GM23338 (cell line): ENCODE measurements around the gene LYG2. TPM values are rescaled to one million over a fixed set of nuclear protein-coding genes. Genes with fewer than 3 reads are reported as not detected.

ENCODE experiments used
- ATAC-seq: fragments of 200-7000 bp; cut with Tn5 transposase; 3 replicates; pipeline ENCODE4 v1.9.1; 2020
- DNase-seq: peaks from one replicate; pipeline ENCODE4 v3.0.0-alpha.2; 2015; ENCODE audit warnings: low spot score
- H2AFZ ChIP-seq: fragments of 200-600 bp; sonication (generic); 2 replicates; pipeline ENCODE4 v1.8.0; 2016; ENCODE audit warnings: antibody characterized with exemption, mild to moderate bottlenecking, moderate library complexity
- H3F3A ChIP-seq: fragments of 200-600 bp; sonication (generic); replicated peaks from 2 replicates; pipeline ENCODE4 v1.8.0; 2017; ENCODE audit warnings: antibody characterized with exemption, mixed run types, low read depth
- H3K27ac ChIP-seq: fragments of 200-600 bp; sonication (generic); 2 replicates; pipeline ENCODE4 v1.6.1; 2016; ENCODE audit warnings: low read depth
- H3K27me3 ChIP-seq: fragments of 200-600 bp; sonication (generic); 2 replicates; pipeline ENCODE4 v1.8.0; 2016; ENCODE audit warnings: mild to moderate bottlenecking, mixed run types, moderate library complexity; ENCODE audit not compliant: insufficient read depth
- H3K36me3 ChIP-seq: fragments of 200-600 bp; sonication (generic); 2 replicates; pipeline ENCODE4 v1.8.0; 2016; ENCODE audit warnings: mild to moderate bottlenecking; ENCODE audit not compliant: insufficient read depth
- H3K4me1 ChIP-seq: fragments of 200-600 bp; sonication (generic); 2 replicates; pipeline ENCODE4 v1.8.0; 2016; ENCODE audit warnings: mild to moderate bottlenecking, moderate library complexity; ENCODE audit not compliant: insufficient read depth
- H3K4me2 ChIP-seq: fragments of 200-600 bp; sonication (generic); 2 replicates; pipeline ENCODE4 v1.7.1; 2017; ENCODE audit warnings: mixed run types
- H3K4me3 ChIP-seq: fragments of 200-600 bp; sonication (generic); 2 replicates; pipeline ENCODE4 v1.6.1; 2016; ENCODE audit warnings: mixed run types
- H3K79me2 ChIP-seq: fragments of 200-600 bp; sonication (generic); replicated peaks from 2 replicates; pipeline ENCODE4 v1.8.0; 2017; ENCODE audit warnings: mild to moderate bottlenecking; ENCODE audit not compliant: insufficient read depth
- H3K9me2 ChIP-seq: fragments of 200-600 bp; sonication (generic); 2 replicates; pipeline ENCODE4 v1.8.0; 2017; ENCODE audit not compliant: insufficient read depth
- H4K20me1 ChIP-seq: fragments of 200-600 bp; sonication (generic); replicated peaks from 2 replicates; pipeline ENCODE4 v1.8.0; 2017; ENCODE audit warnings: mild to moderate bottlenecking; ENCODE audit not compliant: insufficient read depth
- H3K27ac Mint-ChIP-seq: 2 replicates; pipeline ENCODE4 v1.8.0; 2020; ENCODE audit warnings: inconsistent platforms, mild to moderate bottlenecking, moderate library complexity, mixed read lengths
- H3K27me3 Mint-ChIP-seq: 3 replicates; pipeline ENCODE4 v1.8.0; 2022; ENCODE audit warnings: low read depth, mild to moderate bottlenecking, moderate library complexity, mixed read lengths, inconsistent platforms; ENCODE audit not compliant: insufficient read depth, poor library complexity
- H3K36me3 Mint-ChIP-seq: 3 replicates; pipeline ENCODE4 v1.8.0; 2021; ENCODE audit warnings: low read depth, mild to moderate bottlenecking, inconsistent platforms, moderate library complexity, mixed read lengths
- H3K4me1 Mint-ChIP-seq: 3 replicates; pipeline ENCODE4 v1.8.0; 2020; ENCODE audit warnings: mild to moderate bottlenecking, inconsistent platforms, mixed read lengths
- H3K4me3 Mint-ChIP-seq: 3 replicates; pipeline ENCODE4 v1.8.0; 2021; ENCODE audit warnings: moderate library complexity, mild to moderate bottlenecking, inconsistent platforms, mixed read lengths
- H3K9me3 Mint-ChIP-seq: 3 replicates; pipeline ENCODE4 v1.8.0; 2020; ENCODE audit warnings: moderate library complexity, mild to moderate bottlenecking, inconsistent platforms, mixed read lengths
- EZH2 ChIP-seq: fragments of 200-600 bp; sonication (generic); IDR thresholded peaks from one replicate; pipeline ENCODE4 v1.8.0; 2017; ENCODE audit warnings: antibody characterized with exemption, mild to moderate bottlenecking, low read depth; ENCODE audit not compliant: unreplicated experiment
- EZH2phosphoT487 ChIP-seq: fragments of 200-600 bp; sonication (generic); IDR thresholded peaks from one replicate; pipeline ENCODE4 v1.8.1; 2018; ENCODE audit warnings: antibody characterized with exemption; ENCODE audit not compliant: unreplicated experiment
- JUNB ChIP-seq: IDR thresholded peaks from one replicate; pipeline ENCODE4 v1.6.1; 2016; ENCODE audit warnings: antibody characterized with exemption; ENCODE audit not compliant: unreplicated experiment
- STAT1 ChIP-seq: IDR thresholded peaks from one replicate; pipeline ENCODE4 v1.6.1; 2016; ENCODE audit warnings: antibody characterized with exemption; ENCODE audit not compliant: unreplicated experiment
- polyA plus RNA-seq: library from polyadenylated mRNA; unstranded; fragments of >200 nt; fragmentation: Nextera tagmentation; extraction: Ambion mirVana; gene quantifications from 2 replicates; pipeline ENCODE4 v1.2.1, GENCODE V29; 2016
- total RNA-seq: library from RNA; depleted of rRNA; stranded (reverse); fragments of >200 nt; shearing (Covaris generic); gene quantifications from 2 replicates; pipeline ENCODE4 v1.2.3, GENCODE V29; 2014
- TF ChIP-seq, protein P1 (sequence below): fragments of 250-450 bp; sonication (Bioruptor Pico); IDR thresholded peaks from 2 replicates; pipeline ENCODE4 v1.5.0; 2020; ENCODE audit warnings: mild to moderate bottlenecking, moderate library complexity
- TF ChIP-seq, protein P2 (sequence below): IDR thresholded peaks from one replicate; pipeline ENCODE4 v1.6.1; 2018; ENCODE audit warnings: antibody characterized with exemption; ENCODE audit not compliant: unreplicated experiment
- TF ChIP-seq, protein P3 (sequence below), 2 experiments: fragments of 200-600 bp in 1 of 2; sonication (generic) in 1 of 2; conservative IDR thresholded peaks; 2 replicates each; pipeline versions ENCODE4 v1.5.1 to v1.6.1; 2016 to 2017; ENCODE audit warnings: antibody characterized with exemption in 2 of 2, low read depth in 2 of 2, mild to moderate bottlenecking in 2 of 2, moderate library complexity in 1 of 2

LYG2 gene
- total and polyA plus RNA-seq, 2 experiments from 2014 or later, result 0.99 TPM; not detected in 1

DNA sequence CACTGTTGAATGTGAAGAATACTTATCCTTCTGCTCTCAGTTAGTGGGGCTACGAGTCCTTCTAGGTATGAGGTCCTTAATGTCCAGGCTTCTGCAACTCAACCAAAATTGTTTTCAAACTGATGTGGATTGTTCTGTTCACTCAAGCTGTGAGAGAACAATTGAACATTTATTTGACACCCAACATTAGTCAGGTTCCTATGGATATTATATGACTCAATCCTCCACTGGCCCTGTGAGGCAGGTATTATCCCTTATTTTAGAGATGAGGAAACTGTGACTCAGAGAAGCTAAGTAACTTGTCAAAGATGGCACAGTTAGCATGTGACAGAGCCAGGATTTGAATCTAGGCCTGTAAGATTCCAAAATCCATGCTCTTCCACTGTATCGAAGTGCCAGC, 1.2 kb upstream of the LYG2 start:
- Histone ChIP-seq H3K36me3 (no peaks in the 10 kb centered on the region), H3K4me3 (no peak overlapping the region), H4K20me1 (no peaks in the 10 kb centered on the region), H3K79me2 (no peaks in the 10 kb centered on the region), H3K4me1 (no peaks in the 10 kb centered on the region), H3K9me2 (no peaks in the 10 kb centered on the region), H2AFZ (no peak overlapping the region), H3K27me3 (no peaks in the 10 kb centered on the region), H3K4me2 (no peak overlapping the region), H3F3A (no peaks in the 10 kb centered on the region), H3K27ac (no peak overlapping the region)
- no peaks in the 10 kb centered on the region; the same call in 2 of the 3 replicates for H3K4me1 Mint-ChIP-seq
- H3K36me3 Mint-ChIP-seq, result peaks cover 3% of the 10 kb centered on the region; the same call in 2 of the 3 replicates
- DNase-seq (no peak), ATAC-seq (no peak)
- no peak overlapping the region for H3K27ac Mint-ChIP-seq
- H3K27me3 Mint-ChIP-seq, result peaks cover 1% of the 10 kb centered on the region
- peaks cover 4% of the 10 kb centered on the region for H3K9me3 Mint-ChIP-seq
- TF ChIP-seq STAT1, result no peak
- TF ChIP-seq, protein P1, sequence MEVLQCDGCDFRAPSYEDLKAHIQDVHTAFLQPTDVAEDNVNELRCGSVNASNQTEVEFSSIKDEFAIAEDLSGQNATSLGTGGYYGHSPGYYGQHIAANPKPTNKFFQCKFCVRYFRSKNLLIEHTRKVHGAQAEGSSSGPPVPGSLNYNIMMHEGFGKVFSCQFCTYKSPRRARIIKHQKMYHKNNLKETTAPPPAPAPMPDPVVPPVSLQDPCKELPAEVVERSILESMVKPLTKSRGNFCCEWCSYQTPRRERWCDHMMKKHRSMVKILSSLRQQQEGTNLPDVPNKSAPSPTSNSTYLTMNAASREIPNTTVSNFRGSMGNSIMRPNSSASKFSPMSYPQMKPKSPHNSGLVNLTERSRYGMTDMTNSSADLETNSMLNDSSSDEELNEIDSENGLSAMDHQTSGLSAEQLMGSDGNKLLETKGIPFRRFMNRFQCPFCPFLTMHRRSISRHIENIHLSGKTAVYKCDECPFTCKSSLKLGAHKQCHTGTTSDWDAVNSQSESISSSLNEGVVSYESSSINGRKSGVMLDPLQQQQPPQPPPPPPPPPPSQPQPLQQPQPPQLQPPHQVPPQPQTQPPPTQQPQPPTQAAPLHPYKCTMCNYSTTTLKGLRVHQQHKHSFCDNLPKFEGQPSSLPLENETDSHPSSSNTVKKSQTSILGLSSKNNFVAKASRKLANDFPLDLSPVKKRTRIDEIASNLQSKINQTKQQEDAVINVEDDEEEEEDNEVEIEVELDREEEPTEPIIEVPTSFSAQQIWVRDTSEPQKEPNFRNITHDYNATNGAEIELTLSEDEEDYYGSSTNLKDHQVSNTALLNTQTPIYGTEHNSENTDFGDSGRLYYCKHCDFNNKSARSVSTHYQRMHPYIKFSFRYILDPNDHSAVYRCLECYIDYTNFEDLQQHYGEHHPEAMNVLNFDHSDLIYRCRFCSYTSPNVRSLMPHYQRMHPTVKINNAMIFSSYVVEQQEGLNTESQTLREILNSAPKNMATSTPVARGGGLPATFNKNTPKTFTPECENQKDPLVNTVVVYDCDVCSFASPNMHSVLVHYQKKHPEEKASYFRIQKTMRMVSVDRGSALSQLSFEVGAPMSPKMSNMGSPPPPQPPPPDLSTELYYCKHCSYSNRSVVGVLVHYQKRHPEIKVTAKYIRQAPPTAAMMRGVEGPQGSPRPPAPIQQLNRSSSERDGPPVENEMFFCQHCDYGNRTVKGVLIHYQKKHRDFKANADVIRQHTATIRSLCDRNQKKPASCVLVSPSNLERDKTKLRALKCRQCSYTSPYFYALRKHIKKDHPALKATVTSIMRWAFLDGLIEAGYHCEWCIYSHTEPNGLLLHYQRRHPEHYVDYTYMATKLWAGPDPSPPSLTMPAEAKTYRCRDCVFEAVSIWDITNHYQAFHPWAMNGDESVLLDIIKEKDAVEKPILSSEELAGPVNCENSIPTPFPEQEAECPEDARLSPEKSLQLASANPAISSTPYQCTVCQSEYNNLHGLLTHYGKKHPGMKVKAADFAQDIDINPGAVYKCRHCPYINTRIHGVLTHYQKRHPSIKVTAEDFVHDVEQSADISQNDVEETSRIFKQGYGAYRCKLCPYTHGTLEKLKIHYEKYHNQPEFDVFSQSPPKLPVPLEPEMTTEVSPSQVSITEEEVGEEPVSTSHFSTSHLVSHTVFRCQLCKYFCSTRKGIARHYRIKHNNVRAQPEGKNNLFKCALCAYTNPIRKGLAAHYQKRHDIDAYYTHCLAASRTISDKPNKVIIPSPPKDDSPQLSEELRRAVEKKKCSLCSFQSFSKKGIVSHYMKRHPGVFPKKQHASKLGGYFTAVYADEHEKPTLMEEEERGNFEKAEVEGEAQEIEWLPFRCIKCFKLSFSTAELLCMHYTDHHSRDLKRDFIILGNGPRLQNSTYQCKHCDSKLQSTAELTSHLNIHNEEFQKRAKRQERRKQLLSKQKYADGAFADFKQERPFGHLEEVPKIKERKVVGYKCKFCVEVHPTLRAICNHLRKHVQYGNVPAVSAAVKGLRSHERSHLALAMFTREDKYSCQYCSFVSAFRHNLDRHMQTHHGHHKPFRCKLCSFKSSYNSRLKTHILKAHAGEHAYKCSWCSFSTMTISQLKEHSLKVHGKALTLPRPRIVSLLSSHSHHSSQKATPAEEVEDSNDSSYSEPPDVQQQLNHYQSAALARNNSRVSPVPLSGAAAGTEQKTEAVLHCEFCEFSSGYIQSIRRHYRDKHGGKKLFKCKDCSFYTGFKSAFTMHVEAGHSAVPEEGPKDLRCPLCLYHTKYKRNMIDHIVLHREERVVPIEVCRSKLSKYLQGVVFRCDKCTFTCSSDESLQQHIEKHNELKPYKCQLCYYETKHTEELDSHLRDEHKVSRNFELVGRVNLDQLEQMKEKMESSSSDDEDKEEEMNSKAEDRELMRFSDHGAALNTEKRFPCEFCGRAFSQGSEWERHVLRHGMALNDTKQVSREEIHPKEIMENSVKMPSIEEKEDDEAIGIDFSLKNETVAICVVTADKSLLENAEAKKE, result no peak
- TF ChIP-seq EZH2, result no peak
- TF ChIP-seq, protein P2, sequence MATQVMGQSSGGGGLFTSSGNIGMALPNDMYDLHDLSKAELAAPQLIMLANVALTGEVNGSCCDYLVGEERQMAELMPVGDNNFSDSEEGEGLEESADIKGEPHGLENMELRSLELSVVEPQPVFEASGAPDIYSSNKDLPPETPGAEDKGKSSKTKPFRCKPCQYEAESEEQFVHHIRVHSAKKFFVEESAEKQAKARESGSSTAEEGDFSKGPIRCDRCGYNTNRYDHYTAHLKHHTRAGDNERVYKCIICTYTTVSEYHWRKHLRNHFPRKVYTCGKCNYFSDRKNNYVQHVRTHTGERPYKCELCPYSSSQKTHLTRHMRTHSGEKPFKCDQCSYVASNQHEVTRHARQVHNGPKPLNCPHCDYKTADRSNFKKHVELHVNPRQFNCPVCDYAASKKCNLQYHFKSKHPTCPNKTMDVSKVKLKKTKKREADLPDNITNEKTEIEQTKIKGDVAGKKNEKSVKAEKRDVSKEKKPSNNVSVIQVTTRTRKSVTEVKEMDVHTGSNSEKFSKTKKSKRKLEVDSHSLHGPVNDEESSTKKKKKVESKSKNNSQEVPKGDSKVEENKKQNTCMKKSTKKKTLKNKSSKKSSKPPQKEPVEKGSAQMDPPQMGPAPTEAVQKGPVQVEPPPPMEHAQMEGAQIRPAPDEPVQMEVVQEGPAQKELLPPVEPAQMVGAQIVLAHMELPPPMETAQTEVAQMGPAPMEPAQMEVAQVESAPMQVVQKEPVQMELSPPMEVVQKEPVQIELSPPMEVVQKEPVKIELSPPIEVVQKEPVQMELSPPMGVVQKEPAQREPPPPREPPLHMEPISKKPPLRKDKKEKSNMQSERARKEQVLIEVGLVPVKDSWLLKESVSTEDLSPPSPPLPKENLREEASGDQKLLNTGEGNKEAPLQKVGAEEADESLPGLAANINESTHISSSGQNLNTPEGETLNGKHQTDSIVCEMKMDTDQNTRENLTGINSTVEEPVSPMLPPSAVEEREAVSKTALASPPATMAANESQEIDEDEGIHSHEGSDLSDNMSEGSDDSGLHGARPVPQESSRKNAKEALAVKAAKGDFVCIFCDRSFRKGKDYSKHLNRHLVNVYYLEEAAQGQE, result no peak
- TF ChIP-seq, protein P3, sequence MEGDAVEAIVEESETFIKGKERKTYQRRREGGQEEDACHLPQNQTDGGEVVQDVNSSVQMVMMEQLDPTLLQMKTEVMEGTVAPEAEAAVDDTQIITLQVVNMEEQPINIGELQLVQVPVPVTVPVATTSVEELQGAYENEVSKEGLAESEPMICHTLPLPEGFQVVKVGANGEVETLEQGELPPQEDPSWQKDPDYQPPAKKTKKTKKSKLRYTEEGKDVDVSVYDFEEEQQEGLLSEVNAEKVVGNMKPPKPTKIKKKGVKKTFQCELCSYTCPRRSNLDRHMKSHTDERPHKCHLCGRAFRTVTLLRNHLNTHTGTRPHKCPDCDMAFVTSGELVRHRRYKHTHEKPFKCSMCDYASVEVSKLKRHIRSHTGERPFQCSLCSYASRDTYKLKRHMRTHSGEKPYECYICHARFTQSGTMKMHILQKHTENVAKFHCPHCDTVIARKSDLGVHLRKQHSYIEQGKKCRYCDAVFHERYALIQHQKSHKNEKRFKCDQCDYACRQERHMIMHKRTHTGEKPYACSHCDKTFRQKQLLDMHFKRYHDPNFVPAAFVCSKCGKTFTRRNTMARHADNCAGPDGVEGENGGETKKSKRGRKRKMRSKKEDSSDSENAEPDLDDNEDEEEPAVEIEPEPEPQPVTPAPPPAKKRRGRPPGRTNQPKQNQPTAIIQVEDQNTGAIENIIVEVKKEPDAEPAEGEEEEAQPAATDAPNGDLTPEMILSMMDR (conservative IDR thresholded peaks at IDR 0.05; ENCODE audit: low read depth in 2 of 2), result no peak
- no peak for TF ChIP-seq EZH2phosphoT487
- TF ChIP-seq JUNB, result no peak
- no peak overlapping the region for H3K4me3 Mint-ChIP-seq
